GM23248 (cell line): ENCODE measurements around the gene SNX13. TPM values are rescaled to one million over a fixed set of nuclear protein-coding genes. Genes with fewer than 3 reads are reported as not detected.

Experiments used
- DNase-seq: peaks from one replicate; pipeline ENCODE4 v3.0.0-alpha.2; 2015
- H2AFZ ChIP-seq: fragments of 200-600 bp; sonication (generic); 2 replicates; pipeline ENCODE4 v1.6.1; 2016; ENCODE audit warnings: antibody characterized with exemption
- H3F3A ChIP-seq: fragments of 200-600 bp; sonication (generic); 2 replicates; pipeline ENCODE4 v1.6.1; 2016; ENCODE audit warnings: mild to moderate bottlenecking, antibody characterized with exemption, mixed run types; ENCODE audit not compliant: insufficient read depth
- H3K27ac ChIP-seq: fragments of 200-600 bp; sonication (generic); 2 replicates; pipeline ENCODE4 v1.5.1; 2016; ENCODE audit warnings: mild to moderate bottlenecking
- H3K27me3 ChIP-seq: fragments of 200-600 bp; sonication (generic); replicated peaks from 2 replicates; pipeline ENCODE4 v1.6.1; 2016; ENCODE audit warnings: mild to moderate bottlenecking; ENCODE audit not compliant: insufficient read depth
- H3K36me3 ChIP-seq: fragments of 200-600 bp; sonication (generic); 2 replicates; pipeline ENCODE4 v1.6.1; 2016; ENCODE audit warnings: low read depth, mild to moderate bottlenecking
- H3K4me1 ChIP-seq: fragments of 200-600 bp; sonication (generic); 2 replicates; pipeline ENCODE4 v1.6.1; 2016; ENCODE audit warnings: mild to moderate bottlenecking; ENCODE audit not compliant: insufficient read depth
- H3K4me2 ChIP-seq: fragments of 200-600 bp; sonication (generic); one replicate; pipeline ENCODE4 v1.6.1; 2016; ENCODE audit warnings: mild to moderate bottlenecking; ENCODE audit not compliant: unreplicated experiment
- H3K4me3 ChIP-seq: fragments of 200-600 bp; sonication (generic); 2 replicates; pipeline ENCODE4 v1.5.1; 2016; ENCODE audit warnings: mild to moderate bottlenecking
- H3K79me2 ChIP-seq: fragments of 200-600 bp; sonication (generic); 2 replicates; pipeline ENCODE4 v1.6.1; 2016; ENCODE audit warnings: mild to moderate bottlenecking; ENCODE audit not compliant: insufficient read depth
- H3K9ac ChIP-seq: fragments of 200-600 bp; sonication (generic); 2 replicates; pipeline ENCODE4 v1.6.1; 2016; ENCODE audit warnings: mild to moderate bottlenecking
- H3K9me2 ChIP-seq: fragments of 200-600 bp; sonication (generic); 2 replicates; pipeline ENCODE4 v1.6.1; 2016; ENCODE audit warnings: mixed run types, mild to moderate bottlenecking, moderate library complexity; ENCODE audit not compliant: insufficient read depth
- H3K9me3 ChIP-seq: fragments of 200-600 bp; sonication (generic); one replicate; pipeline ENCODE4 v1.6.1; 2017; ENCODE audit warnings: low read depth
- H4K20me1 ChIP-seq: fragments of 200-600 bp; sonication (generic); 2 replicates; pipeline ENCODE4 v1.6.0; 2016; ENCODE audit not compliant: insufficient read depth
- EZH2 ChIP-seq: fragments of 200-600 bp; sonication (generic); IDR thresholded peaks from 2 replicates; pipeline ENCODE4 v1.6.1; 2018; ENCODE audit warnings: antibody characterized with exemption, mild to moderate bottlenecking; ENCODE audit not compliant: insufficient read depth, poor library complexity, severe bottlenecking
- EZH2phosphoT487 ChIP-seq: fragments of 200-600 bp; sonication (generic); IDR thresholded peaks from 2 replicates; pipeline ENCODE4 v1.6.1; 2018; ENCODE audit warnings: antibody characterized with exemption, moderate library complexity, mild to moderate bottlenecking, low read depth; ENCODE audit not compliant: insufficient read depth
- WGBS, 2 experiments: methylation state at CpG; one replicate each; pipeline ENCODE4 v1.1.6; 2015 to 2017; ENCODE audit warnings: low lambda C conversion rate in 2 of 2, low coverage in 1 of 2; ENCODE audit errors: missing lambda C conversion rate in 2 of 2; 5-methylcytosine and 5-hydroxymethylcytosine counted together
- in situ Hi-C: fragments of 300-500 bp; cut with MboI; formaldehyde crosslinking; loops from 2 replicates; pipeline ENCODE4 v1.15.0; 2020
- polyA plus RNA-seq: library from polyadenylated mRNA; unstranded; fragments of >200 nt; fragmentation: Nextera tagmentation; extraction: Ambion mirVana; gene quantifications from 2 replicates; pipeline ENCODE4 v1.2.1, GENCODE V29; 2016
- total RNA-seq: library from RNA; depleted of rRNA; stranded (reverse); fragments of >200 nt; shearing (Covaris generic); gene quantifications from 2 replicates; pipeline ENCODE4 v1.2.3, GENCODE V29; 2014

SNX13 gene
- total and polyA plus RNA-seq, 2 experiments from 2014 or later: 21.8 to 34.2 TPM

DNA sequence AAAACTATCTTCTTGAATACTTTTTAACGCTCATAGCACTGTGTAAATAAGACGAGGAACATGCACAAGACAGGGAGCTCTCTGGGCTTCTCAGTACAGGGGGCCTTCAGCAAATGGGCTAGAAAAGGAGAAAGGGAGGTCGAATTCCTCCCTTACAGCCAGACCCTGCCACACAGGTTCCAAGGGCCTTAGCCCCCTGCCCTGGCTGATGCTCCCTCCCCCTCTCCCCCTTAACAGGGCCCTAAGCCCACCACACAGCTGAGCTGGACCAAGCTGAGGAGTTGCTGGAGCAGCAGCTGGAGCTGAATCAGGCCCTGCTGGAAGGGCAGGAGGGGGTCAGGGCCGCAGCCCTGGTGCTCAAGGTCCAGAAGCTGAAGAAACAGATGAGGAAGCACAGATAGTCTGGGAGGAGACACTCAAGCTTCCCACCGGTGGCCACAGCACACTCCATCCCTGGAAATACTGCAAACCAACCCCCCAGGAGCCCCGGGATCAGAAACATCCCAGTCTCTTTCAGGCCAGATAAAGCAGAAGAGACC lies 153.9 kb downstream of the SNX13 start:
- TF ChIP-seq EZH2 (no peak), EZH2phosphoT487 (no peak)
- no peaks in the 10 kb centered on the region for H3K36me3 ChIP-seq
- in situ Hi-C loops: no loop called here
- no peaks in the 10 kb centered on the region for H3K79me2 ChIP-seq
- H2AFZ ChIP-seq: no peak overlapping the region
- no peak overlapping the region for H3K27ac ChIP-seq
- H3F3A ChIP-seq: no peaks in the 10 kb centered on the region
- DNase-seq: no peak
- 44 to 54% methylated on average over 6 of the region's 6 CpGs for WGBS, 2 experiments
- H3K9ac ChIP-seq: no peak overlapping the region
- H4K20me1 ChIP-seq: no peaks in the 10 kb centered on the region
- H3K9me3 ChIP-seq: no peaks in the 10 kb centered on the region
- no peaks in the 10 kb centered on the region for H3K4me1 ChIP-seq
- no peak overlapping the region for H3K4me2 ChIP-seq
- H3K4me3 ChIP-seq: no peak overlapping the region
- H3K27me3 ChIP-seq: no peaks in the 10 kb centered on the region
- no peaks in the 10 kb centered on the region for H3K9me2 ChIP-seq

DNA sequence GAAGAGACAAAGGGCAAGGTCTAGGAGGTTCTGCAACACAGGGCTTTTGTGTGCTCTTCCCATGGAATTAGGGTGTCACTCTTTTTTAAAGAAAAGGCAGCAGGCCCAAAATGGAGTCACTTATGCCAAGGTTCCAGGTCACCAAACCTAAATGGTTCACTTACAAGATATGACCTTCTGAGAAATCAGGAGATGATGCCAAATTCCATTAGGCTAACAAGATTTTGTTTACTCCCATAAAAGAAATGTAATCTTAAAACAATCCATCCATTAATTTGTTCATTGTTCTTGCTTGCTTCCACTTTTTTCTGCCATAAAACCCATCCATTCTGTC lies 158.1 kb downstream of the SNX13 start:
- Histone ChIP-seq H3F3A (no peaks in the 10 kb centered on the region), H3K36me3 (no peaks in the 10 kb centered on the region), H3K4me1 (no peaks in the 10 kb centered on the region), H3K4me3 (no peak overlapping the region), H3K27ac (no peak overlapping the region), H3K9me2 (no peaks in the 10 kb centered on the region), H3K9ac (no peak overlapping the region), H3K27me3 (no peaks in the 10 kb centered on the region), H4K20me1 (no peaks in the 10 kb centered on the region), H3K4me2 (no peak overlapping the region), H2AFZ (no peak overlapping the region), H3K9me3 (no peaks in the 10 kb centered on the region), H3K79me2 (no peaks in the 10 kb centered on the region)
- in situ Hi-C loops: no loop called here
- TF ChIP-seq EZH2phosphoT487 (no peak), EZH2 (no peak)
- no peak for DNase-seq

DNA sequence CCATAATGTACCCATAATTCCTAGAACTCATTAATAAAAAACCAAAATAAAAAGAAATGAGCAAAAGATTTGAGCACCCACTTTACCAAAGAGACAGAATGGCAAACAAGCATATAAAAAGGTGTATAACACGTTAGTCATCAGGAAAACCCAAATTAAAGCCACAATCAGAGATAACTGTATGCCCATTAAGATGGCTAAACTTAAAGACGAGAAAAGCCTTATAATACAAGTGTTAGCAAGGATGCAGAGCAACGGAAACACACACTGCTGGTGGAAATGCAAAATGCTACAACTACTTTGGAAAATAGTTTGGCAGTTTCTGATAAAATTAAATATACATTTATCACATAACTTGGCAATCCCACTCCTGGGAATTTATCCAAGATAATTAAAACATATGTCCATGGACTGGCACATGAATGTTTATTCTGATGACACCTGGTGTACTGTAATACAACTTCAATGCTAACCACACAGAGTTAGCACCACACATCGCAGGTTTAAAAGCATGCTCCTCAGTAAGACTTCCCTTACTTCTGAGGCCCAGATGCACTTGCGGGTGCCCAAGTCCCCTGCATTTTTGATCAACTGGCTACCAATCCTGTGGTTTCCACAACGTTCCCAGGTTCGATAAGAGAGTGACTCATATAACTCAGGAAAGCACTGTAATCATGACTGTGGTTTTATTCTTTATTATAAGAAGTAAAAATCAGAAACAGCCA lies 158.6 kb downstream of the SNX13 start:
- Histone ChIP-seq H2AFZ (no peak overlapping the region), H3K9ac (no peak overlapping the region), H3K27me3 (no peaks in the 10 kb centered on the region), H3K9me2 (no peaks in the 10 kb centered on the region), H3F3A (no peaks in the 10 kb centered on the region), H3K36me3 (no peaks in the 10 kb centered on the region), H3K4me1 (no peaks in the 10 kb centered on the region), H3K4me3 (no peak overlapping the region), H3K4me2 (no peak overlapping the region), H3K79me2 (no peaks in the 10 kb centered on the region), H4K20me1 (no peaks in the 10 kb centered on the region), H3K9me3 (no peaks in the 10 kb centered on the region), H3K27ac (no peak overlapping the region)
- WGBS, 2 experiments: 69 to 73% methylated on average over 7 of the region's 7 CpGs
- in situ Hi-C loops: no loop called here
- TF ChIP-seq EZH2phosphoT487: no peak
- no peak for TF ChIP-seq EZH2
- DNase-seq: peak; percentile 8

GRCh38 chr7:17779381-17779780 lies 160.9 kb downstream of the SNX13 start:
- in situ Hi-C loops: no loop called here
- WGBS, 2 experiments: 89 to 100% methylated on average over 1 of the region's 1 CpG
- DNase-seq: no peak

More at GRCh38 chr7:17779381-17779780, 160.9 kb downstream of the SNX13 start:
- Histone ChIP-seq H3K36me3 (no peaks in the 10 kb centered on the region), H3K27me3 (no peaks in the 10 kb centered on the region), H3K4me2 (no peak overlapping the region), H3K9me2 (no peaks in the 10 kb centered on the region), H3K27ac (no peak overlapping the region), H3F3A (peaks cover 16% of the 10 kb centered on the region), H3K4me1 (peaks cover 5% of the 10 kb centered on the region), H3K4me3 (no peak overlapping the region), H3K79me2 (no peaks in the 10 kb centered on the region), H2AFZ (no peak overlapping the region), H3K9ac (no peak overlapping the region), H4K20me1 (no peaks in the 10 kb centered on the region), H3K9me3 (no peaks in the 10 kb centered on the region)
- TF ChIP-seq EZH2 (no peak), EZH2phosphoT487 (no peak)
